Measurements from ENCODE around the gene KIAA1328. TPM values are rescaled to one million over a fixed set of nuclear protein-coding genes. Genes with fewer than 3 reads are reported as not detected.
A peak's percentile ranks its signal among the peaks of the same experiment; 100 is the strongest.

Gene KIAA1328
- total RNA-seq, 1 donor from 2014 or later: 5.8 TPM

DNA sequence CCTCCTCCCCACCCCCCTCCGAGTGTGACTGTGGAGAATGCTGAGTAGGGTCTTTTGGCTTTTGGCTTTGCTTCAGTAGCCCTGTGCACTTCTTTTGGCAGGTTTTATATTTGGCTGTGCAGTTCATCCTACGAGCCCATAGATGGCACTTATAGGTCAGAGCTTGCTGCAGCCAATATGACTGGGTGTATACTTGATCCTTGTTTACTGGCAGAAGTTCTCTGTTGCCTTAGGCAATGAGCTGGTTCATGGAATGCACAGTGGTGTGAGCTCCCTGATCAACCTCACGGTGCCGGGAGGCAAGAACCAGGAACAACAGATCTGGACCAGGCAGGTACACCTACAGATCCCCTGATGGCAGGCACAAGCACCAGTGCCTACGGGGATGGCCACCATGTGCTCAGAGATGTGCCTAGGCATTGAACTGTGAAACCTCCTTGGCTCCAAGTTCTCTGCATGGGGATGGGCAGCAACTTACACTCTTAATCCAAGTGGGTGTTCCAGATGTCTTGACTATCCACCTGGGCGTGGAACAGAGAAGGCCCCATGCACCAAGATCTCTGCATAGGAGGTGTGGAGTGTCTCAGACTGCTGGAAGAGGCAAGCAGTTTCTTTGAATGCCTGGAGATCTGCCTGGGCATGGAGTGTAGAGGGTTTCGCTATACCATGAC is 190.4 kb downstream of the KIAA1328 start:
- H3K4me3 ChIP-seq (ENCODE audit: low read depth, low read length): no peak overlapping the region
- FAIRE-seq: peak; percentile 47
- peak; percentile 73 for DNase-seq (ENCODE audit: low read depth)
- TF ChIP-seq, protein P1, sequence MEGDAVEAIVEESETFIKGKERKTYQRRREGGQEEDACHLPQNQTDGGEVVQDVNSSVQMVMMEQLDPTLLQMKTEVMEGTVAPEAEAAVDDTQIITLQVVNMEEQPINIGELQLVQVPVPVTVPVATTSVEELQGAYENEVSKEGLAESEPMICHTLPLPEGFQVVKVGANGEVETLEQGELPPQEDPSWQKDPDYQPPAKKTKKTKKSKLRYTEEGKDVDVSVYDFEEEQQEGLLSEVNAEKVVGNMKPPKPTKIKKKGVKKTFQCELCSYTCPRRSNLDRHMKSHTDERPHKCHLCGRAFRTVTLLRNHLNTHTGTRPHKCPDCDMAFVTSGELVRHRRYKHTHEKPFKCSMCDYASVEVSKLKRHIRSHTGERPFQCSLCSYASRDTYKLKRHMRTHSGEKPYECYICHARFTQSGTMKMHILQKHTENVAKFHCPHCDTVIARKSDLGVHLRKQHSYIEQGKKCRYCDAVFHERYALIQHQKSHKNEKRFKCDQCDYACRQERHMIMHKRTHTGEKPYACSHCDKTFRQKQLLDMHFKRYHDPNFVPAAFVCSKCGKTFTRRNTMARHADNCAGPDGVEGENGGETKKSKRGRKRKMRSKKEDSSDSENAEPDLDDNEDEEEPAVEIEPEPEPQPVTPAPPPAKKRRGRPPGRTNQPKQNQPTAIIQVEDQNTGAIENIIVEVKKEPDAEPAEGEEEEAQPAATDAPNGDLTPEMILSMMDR (IDR thresholded peaks at IDR 0.05; ENCODE audit: insufficient read depth, low read length, severe bottlenecking): peak; percentile 78
- H3K27me3 ChIP-seq (ENCODE audit: control insufficient read depth, insufficient read depth, low read length): no peaks in the 10 kb centered on the region
- no peaks in the 10 kb centered on the region for H3K36me3 ChIP-seq (ENCODE audit: control insufficient read depth, insufficient read depth, low read length)

DNA sequence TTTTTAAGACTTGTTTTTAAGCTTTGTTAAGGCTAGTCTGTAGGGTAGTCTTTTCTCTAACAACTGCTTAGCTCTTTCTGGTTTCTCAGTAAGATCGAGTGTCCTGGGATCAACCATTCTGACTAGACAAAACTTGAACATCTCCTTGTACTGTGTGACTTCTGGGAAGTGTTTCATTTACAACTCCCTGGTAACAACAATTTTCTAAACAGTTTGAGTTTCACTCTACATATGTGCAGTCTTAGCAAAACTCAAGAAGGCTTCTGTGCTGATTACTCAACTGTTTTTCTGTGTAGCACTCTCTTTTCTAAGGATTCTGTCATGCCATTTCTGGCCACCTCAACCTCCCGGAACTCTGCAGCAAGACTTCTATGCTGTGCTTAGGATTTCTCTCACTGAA is 204.5 kb downstream of the KIAA1328 start:
- FAIRE-seq: no peak
- H3K27me3 ChIP-seq (ENCODE audit: control insufficient read depth, insufficient read depth, low read length): no peaks in the 10 kb centered on the region
- no peak overlapping the region for H3K4me3 ChIP-seq (ENCODE audit: low read depth, low read length)
- TF ChIP-seq, protein P1 (IDR thresholded peaks at IDR 0.05; ENCODE audit: insufficient read depth, low read length, severe bottlenecking): no peak
- DNase-seq (ENCODE audit: low read depth): no peak
- no peaks in the 10 kb centered on the region for H3K36me3 ChIP-seq (ENCODE audit: control insufficient read depth, insufficient read depth, low read length)

DNA sequence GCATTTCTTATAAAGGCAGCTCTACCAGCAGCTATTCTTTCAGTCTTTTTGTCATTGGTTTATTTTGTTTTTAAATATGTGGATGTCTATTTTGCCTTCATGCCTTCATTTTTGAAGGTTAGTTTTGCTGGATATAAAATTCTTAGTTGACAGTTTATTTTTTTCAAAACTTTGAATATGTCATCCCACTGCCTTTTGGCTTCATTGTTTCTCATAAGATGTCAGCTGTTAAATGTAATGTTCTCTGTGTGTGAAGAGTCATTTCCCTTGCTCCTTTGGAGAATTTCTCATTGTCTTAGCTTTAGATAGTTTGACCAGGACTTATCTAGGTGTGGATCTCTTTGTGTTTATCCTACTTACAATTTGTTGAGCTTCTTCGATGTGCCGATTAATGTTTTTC is 213.5 kb downstream of the KIAA1328 start:
- no peak for FAIRE-seq
- TF ChIP-seq, protein P1 (IDR thresholded peaks at IDR 0.05; ENCODE audit: insufficient read depth, low read length, severe bottlenecking): no peak

DNA sequence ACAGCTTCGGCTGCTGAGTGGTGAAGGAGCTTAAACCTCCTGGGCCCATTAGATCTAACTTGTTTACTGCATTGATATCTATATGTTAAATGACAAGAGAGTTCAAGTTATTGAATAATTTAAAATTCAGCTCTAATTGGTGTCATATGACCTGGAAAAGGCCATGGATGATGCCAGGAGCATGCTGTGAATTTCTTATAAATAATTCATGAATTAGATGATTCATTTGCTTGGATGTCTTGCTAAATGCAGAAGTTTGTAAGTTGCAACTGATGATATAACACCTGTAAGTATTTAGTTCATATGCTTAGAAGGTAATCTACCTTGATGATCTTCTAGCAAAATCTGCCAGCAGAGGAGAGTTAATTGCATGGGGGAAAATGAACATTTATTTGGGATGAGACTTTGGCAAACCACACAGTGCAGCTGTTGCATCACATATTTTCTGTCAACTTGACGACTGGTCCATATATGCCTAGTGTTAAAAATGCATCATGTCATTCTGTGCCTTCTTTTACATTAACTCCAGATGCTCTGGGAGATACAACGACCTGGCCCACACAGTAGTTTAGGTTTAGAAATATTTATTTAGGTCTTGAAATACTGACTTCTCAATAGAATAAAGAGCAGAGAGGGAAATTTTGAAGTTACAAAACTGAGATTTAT is 226.3 kb downstream of the KIAA1328 start:
- no peaks in the 10 kb centered on the region for H3K27me3 ChIP-seq (ENCODE audit: control insufficient read depth, insufficient read depth, low read length)
- H3K4me3 ChIP-seq (ENCODE audit: low read depth, low read length): no peak overlapping the region
- no peaks in the 10 kb centered on the region for H3K36me3 ChIP-seq (ENCODE audit: control insufficient read depth, insufficient read depth, low read length)
- TF ChIP-seq, protein P1 (IDR thresholded peaks at IDR 0.05; ENCODE audit: insufficient read depth, low read length, severe bottlenecking): no peak
- DNase-seq (ENCODE audit: low read depth): no peak
- no peak for FAIRE-seq

More for the DNA sequence above, 213.5 kb downstream of the KIAA1328 start:
- H3K4me3 ChIP-seq (ENCODE audit: low read depth, low read length): no peak overlapping the region
- H3K36me3 ChIP-seq (ENCODE audit: control insufficient read depth, insufficient read depth, low read length): no peaks in the 10 kb centered on the region
- no peak for DNase-seq (ENCODE audit: low read depth)
- no peaks in the 10 kb centered on the region for H3K27me3 ChIP-seq (ENCODE audit: control insufficient read depth, insufficient read depth, low read length)

DNA sequence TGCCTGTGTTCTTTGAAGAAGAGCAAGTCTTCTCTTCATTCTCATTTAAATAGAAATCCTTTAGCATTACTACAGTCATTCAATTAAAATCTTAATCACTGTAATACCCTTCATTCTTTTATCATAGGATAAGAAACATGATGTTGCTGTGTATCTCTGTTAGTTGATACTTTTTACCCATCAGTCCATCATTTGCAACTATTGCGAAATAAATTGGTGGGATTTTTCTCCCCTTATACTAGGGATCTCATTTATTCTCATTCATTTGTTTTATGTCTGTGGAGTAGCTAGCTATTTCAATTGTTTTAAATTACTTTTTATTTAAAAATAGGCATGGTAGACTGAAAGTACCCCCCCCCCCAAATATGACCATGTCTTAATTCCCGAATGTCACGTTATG is 235.3 kb downstream of the KIAA1328 start:
- H3K27me3 ChIP-seq (ENCODE audit: control insufficient read depth, insufficient read depth, low read length): no peaks in the 10 kb centered on the region
- H3K4me3 ChIP-seq (ENCODE audit: low read depth, low read length): no peak overlapping the region
- no peak for FAIRE-seq
- no peak for DNase-seq (ENCODE audit: low read depth)
- H3K36me3 ChIP-seq (ENCODE audit: control insufficient read depth, insufficient read depth, low read length): no peaks in the 10 kb centered on the region
- TF ChIP-seq, protein P1 (IDR thresholded peaks at IDR 0.05; ENCODE audit: insufficient read depth, low read length, severe bottlenecking): no peak
